WTC11 (cell line): ENCODE data around the gene HYAL2.

Experiments used
- ATF2 ChIP-seq: sonication (generic); formaldehyde crosslinking; IDR thresholded peaks from 2 replicates; pipeline ENCODE4 v1.8.1; 2022; ENCODE audit warnings: low read depth, missing genetic modification reagents, borderline replicate concordance
- ATF3 ChIP-seq: sonication (generic); formaldehyde crosslinking; conservative IDR thresholded peaks from 2 replicates; pipeline ENCODE4 v1.8.1; 2022; ENCODE audit warnings: mild to moderate bottlenecking, missing genetic modification reagents
- CTCF ChIP-seq: fragments of 200-600 bp; IDR thresholded peaks from 2 replicates; pipeline ENCODE4 v1.8.0; 2022; ENCODE audit warnings: antibody characterized with exemption
- E2F1 ChIP-seq: sonication (generic); formaldehyde crosslinking; IDR thresholded peaks from 2 replicates; pipeline ENCODE4 v1.8.0; 2022; ENCODE audit warnings: mild to moderate bottlenecking, missing genetic modification reagents
- E2F4 ChIP-seq: sonication (generic); formaldehyde crosslinking; IDR thresholded peaks from 2 replicates; pipeline ENCODE4 v1.8.1; 2022; ENCODE audit warnings: low read depth, mild to moderate bottlenecking, moderate library complexity, missing genetic modification reagents, borderline replicate concordance
- ESRRA ChIP-seq: sonication (generic); formaldehyde crosslinking; IDR thresholded peaks from 2 replicates; pipeline ENCODE4 v1.8.1; 2022; ENCODE audit warnings: mild to moderate bottlenecking, missing genetic modification reagents, borderline replicate concordance
- FOXJ3 ChIP-seq: sonication (generic); formaldehyde crosslinking; IDR thresholded peaks from 2 replicates; pipeline ENCODE4 v1.9.0; 2021; ENCODE audit warnings: missing genetic modification reagents, mild to moderate bottlenecking, borderline replicate concordance
- FOXK1 ChIP-seq: sonication (generic); formaldehyde crosslinking; IDR thresholded peaks from 2 replicates; pipeline ENCODE4 v1.8.0; 2022; ENCODE audit warnings: mild to moderate bottlenecking, moderate library complexity, missing genetic modification reagents
- GRHL2 ChIP-seq: fragments of 250-450 bp; sonication (Bioruptor Pico); IDR thresholded peaks from 2 replicates; pipeline ENCODE4 v1.8.0; 2022; ENCODE audit warnings: mild to moderate bottlenecking, moderate library complexity; ENCODE audit not compliant: insufficient replicate concordance, severe bottlenecking
- JUN ChIP-seq: sonication (generic); formaldehyde crosslinking; IDR thresholded peaks from 2 replicates; pipeline ENCODE4 v1.8.0; 2023; ENCODE audit warnings: mild to moderate bottlenecking, missing genetic modification reagents
- SMAD3 ChIP-seq: sonication (generic); formaldehyde crosslinking; IDR thresholded peaks from 2 replicates; pipeline ENCODE4 v1.8.0; 2022; ENCODE audit warnings: missing genetic modification reagents, mild to moderate bottlenecking, borderline replicate concordance
- ZBTB43 ChIP-seq: sonication (generic); formaldehyde crosslinking; IDR thresholded peaks from 2 replicates; pipeline ENCODE4 v1.8.1; 2023; ENCODE audit warnings: mild to moderate bottlenecking, missing genetic modification reagents
- ZNF232 ChIP-seq: sonication (generic); formaldehyde crosslinking; IDR thresholded peaks from 2 replicates; pipeline ENCODE4 v1.8.0; 2022; ENCODE audit warnings: mild to moderate bottlenecking, missing genetic modification reagents
- ZNF512 ChIP-seq: sonication (generic); formaldehyde crosslinking; IDR thresholded peaks from 2 replicates; pipeline ENCODE4 v1.8.1; 2022; ENCODE audit warnings: missing genetic modification reagents, borderline replicate concordance

- TF ChIP-seq FOXJ3 (CRISPR knock-in tag) = no peak
- TF ChIP-seq ZBTB43 (CRISPR knock-in tag) = no peak
- no peak for TF ChIP-seq E2F1 (CRISPR knock-in tag)
- TF ChIP-seq CTCF = no peak
- no peak for TF ChIP-seq ATF2 (CRISPR knock-in tag)
- no peak for TF ChIP-seq SMAD3
- TF ChIP-seq ATF3 = no peak
- TF ChIP-seq E2F4 (CRISPR knock-in tag) = no peak
- TF ChIP-seq ZNF512 (CRISPR knock-in tag) = no peak
- no peak for TF ChIP-seq ESRRA (CRISPR knock-in tag)
- no peak for TF ChIP-seq GRHL2 (CRISPR knock-in tag)
- no peak for TF ChIP-seq ZNF232 (CRISPR knock-in tag)
- TF ChIP-seq JUN = no peak
- no peak for TF ChIP-seq FOXK1
Observed at GRCh38 chr3:50295553-50296431, 26.8 kb downstream of the HYAL2 start.
